Measurements from ENCODE around the gene DRG2.

- peak; percentile 45 for TF ChIP-seq CTCF (IDR thresholded peaks at IDR 0.05; ENCODE audit: poor library complexity, severe bottlenecking)
- TF ChIP-seq POLR2AphosphoS5 (IDR thresholded peaks at IDR 0.05) = peak; percentile 75
- TF ChIP-seq REST (IDR thresholded peaks at IDR 0.05; ENCODE audit: borderline replicate concordance) = peak; percentile 77
- no peak for TF ChIP-seq EZH2 (IDR thresholded peaks at IDR 0.05; ENCODE audit: borderline replicate concordance, insufficient read depth, low read length, poor library complexity, severe bottlenecking)
- peak; percentile 94 for TF ChIP-seq TAF1 (IDR thresholded peaks at IDR 0.05; ENCODE audit: low read depth)
- TF ChIP-seq SMC3 (conservative IDR thresholded peaks at IDR 0.05; ENCODE audit: poor library complexity) = peak; percentile 52
- TF ChIP-seq RAD21 (conservative IDR thresholded peaks at IDR 0.05) = peak; percentile 45
- peak; percentile 85 for TF ChIP-seq MXI1 (conservative IDR thresholded peaks at IDR 0.05; ENCODE audit: poor library complexity, severe bottlenecking)
These were observed at the start of gene DRG2 for GRCh38 chr17:18087610-18088491.

Data from neural cell (in vitro differentiated cells).